IMR-90 (cell line): ENCODE data around the gene SNX25. TPM values are rescaled to one million over a fixed set of nuclear protein-coding genes. Genes with fewer than 3 reads are reported as not detected.
"Not testable (repeated sequence)": the region's sequence is repeated elsewhere in the genome, so short reads cannot be mapped to it uniquely, and the experiment has no call there.

ENCODE experiments used
- ATAC-seq: fragments of 200-7000 bp; cut with Tn5 transposase; 2 replicates; pipeline ENCODE4 v1.9.1; 2020; ENCODE audit warnings: low read depth, mild to moderate bottlenecking, moderate library complexity
- BruUV-seq: library from RNA; stranded (reverse); fragments of 400-500 nt; replicated peaks from 2 replicates; lab custom pipeline; 2021; lab: Mats Ljungman, UMichigan
- CTCF ChIA-PET: fragments of 300-600 bp; formaldehyde crosslinking; extraction: SDS; loops from one replicate; lab custom pipeline; 2021; ENCODE audit warnings: antibody characterized with exemption; lab: Yijun Ruan, JAX
- POLR2A ChIA-PET: fragments of 300-600 bp; sonication (Branson Sonifier 250); formaldehyde crosslinking; loops from one replicate; lab custom pipeline; 2022; ENCODE audit warnings: antibody characterized with exemption; ENCODE audit not compliant: unreplicated experiment; lab: Charles Lee
- DNase-seq: peaks from one replicate; pipeline ENCODE4 v3.0.0; 2013
- H2AFZ ChIP-seq: replicated peaks from 2 replicates; pipeline ENCODE3; 2013; ENCODE audit warnings: low read length, mild to moderate bottlenecking; ENCODE audit not compliant: poor library complexity
- H2AK5ac ChIP-seq: 2 replicates; pipeline ENCODE4 v1.6.1; 2013; ENCODE audit warnings: low read depth, low read length, inconsistent platforms
- H2AK9ac ChIP-seq: replicated peaks from 2 replicates; pipeline ENCODE3; 2013; ENCODE audit warnings: mild to moderate bottlenecking, low read depth, low read length, moderate library complexity; ENCODE audit not compliant: poor library complexity
- H2BK120ac ChIP-seq: 2 replicates; pipeline ENCODE4 v1.6.1; 2013; ENCODE audit warnings: low read depth, low read length, inconsistent platforms
- H2BK15ac ChIP-seq: 3 replicates; pipeline ENCODE4 v1.6.1; 2013; ENCODE audit warnings: low read depth, low read length, inconsistent platforms
- H2BK20ac ChIP-seq: 2 replicates; pipeline ENCODE4 v1.6.1; 2013; ENCODE audit warnings: low read depth, mild to moderate bottlenecking, inconsistent platforms, low read length, moderate library complexity
- H2BK5ac ChIP-seq: 2 replicates; pipeline ENCODE4 v1.6.1; 2013; ENCODE audit warnings: mild to moderate bottlenecking, low read depth, low read length, inconsistent platforms; ENCODE audit not compliant: poor library complexity, severe bottlenecking
- H3K14ac ChIP-seq: replicated peaks from 2 replicates; pipeline ENCODE4 v1.6.1; 2013; ENCODE audit warnings: low read depth, low read length, inconsistent platforms
- H3K18ac ChIP-seq: 2 replicates; pipeline ENCODE4 v1.6.1; 2013; ENCODE audit warnings: low read depth, low read length, control low read depth
- H3K23ac ChIP-seq: 2 replicates; pipeline ENCODE4 v1.6.1; 2013; ENCODE audit warnings: low read depth, low read length, inconsistent platforms
- H3K27ac ChIP-seq: 2 replicates; pipeline ENCODE4 v1.5.1; 2013; ENCODE audit warnings: mild to moderate bottlenecking, control low read depth, low read length; ENCODE audit not compliant: insufficient read depth
- H3K27me3 ChIP-seq: 2 replicates; pipeline ENCODE4 v1.6.1; 2013; ENCODE audit warnings: low read length; ENCODE audit not compliant: control insufficient read depth, insufficient read depth
- H3K36me3 ChIP-seq: 2 replicates; pipeline ENCODE4 v1.6.1; 2013; ENCODE audit warnings: low read length, mixed read lengths; ENCODE audit not compliant: control insufficient read depth, insufficient read depth
- H3K4ac ChIP-seq: 2 replicates; pipeline ENCODE4 v1.6.1; 2013; ENCODE audit warnings: low read depth, low read length, inconsistent platforms
- H3K4me1 ChIP-seq: 2 replicates; pipeline ENCODE4 v1.6.1; 2013; ENCODE audit warnings: low read length, mixed read lengths; ENCODE audit not compliant: control insufficient read depth, insufficient read depth
- H3K4me2 ChIP-seq: 2 replicates; pipeline ENCODE4 v1.6.1; 2013; ENCODE audit warnings: low read depth, mild to moderate bottlenecking, control low read depth, low read length, moderate library complexity
- H3K4me3 ChIP-seq: 2 replicates; pipeline ENCODE4 v1.5.1; 2013; ENCODE audit warnings: low read depth, mild to moderate bottlenecking, control low read depth, low read length, moderate library complexity; ENCODE audit not compliant: insufficient read depth
- H3K56ac ChIP-seq: 2 replicates; pipeline ENCODE4 v1.6.1; 2013; ENCODE audit warnings: low read length, inconsistent platforms; ENCODE audit not compliant: insufficient read depth; ENCODE audit errors: extremely low read depth
- H3K79me1 ChIP-seq, 2 experiments: 2 replicates each; pipeline ENCODE4 v1.6.1; 2013; ENCODE audit warnings: low read length in 2 of 2, inconsistent platforms in 1 of 2, low read depth in 1 of 2
- H3K9ac ChIP-seq: 2 replicates; pipeline ENCODE4 v1.6.1; 2013; ENCODE audit warnings: low read depth, low read length, control low read depth
- H3K9me1 ChIP-seq: 2 replicates; pipeline ENCODE4 v1.6.1; 2013; ENCODE audit warnings: low read length, inconsistent platforms; ENCODE audit not compliant: insufficient read depth
- H3K9me3 ChIP-seq: 2 replicates; pipeline ENCODE4 v1.6.1; 2013; ENCODE audit warnings: low read length; ENCODE audit not compliant: control insufficient read depth, insufficient read depth
- H4K20me1 ChIP-seq: 2 replicates; pipeline ENCODE4 v1.6.1; 2013; ENCODE audit warnings: low read length, inconsistent platforms; ENCODE audit not compliant: insufficient read depth
- H4K5ac ChIP-seq: 2 replicates; pipeline ENCODE4 v1.6.1; 2013; ENCODE audit warnings: mild to moderate bottlenecking, low read depth, low read length, control low read depth
- H4K8ac ChIP-seq, 2 experiments: 2 replicates each; pipeline ENCODE4 v1.6.1; 2013; ENCODE audit warnings: low read depth in 2 of 2, low read length in 2 of 2, control low read depth in 1 of 2, inconsistent platforms in 1 of 2
- H4K91ac ChIP-seq: 2 replicates; pipeline ENCODE4 v1.6.1; 2013; ENCODE audit warnings: low read depth, low read length, inconsistent platforms; ENCODE audit not compliant: insufficient read depth
- MXI1 ChIP-seq: IDR thresholded peaks from 2 replicates; pipeline ENCODE4 v1.6.1; 2012; ENCODE audit warnings: low read depth, mild to moderate bottlenecking, low read length, moderate library complexity, borderline replicate concordance
- RCOR1 ChIP-seq: IDR thresholded peaks from 2 replicates; pipeline ENCODE4 v1.6.1; 2012; ENCODE audit warnings: mild to moderate bottlenecking, low read length, improper control_type of control experiment; ENCODE audit not compliant: insufficient replicate concordance
- WGBS, 2 experiments: methylation state at CpG; one replicate each; pipeline versions ENCODE4 v1.1.5 to v1.1.7; 2013; ENCODE audit warnings: missing lambda C conversion rate in 2 of 2; ENCODE audit not compliant: insufficient read length in 1 of 2; ENCODE audit errors: extremely low coverage in 2 of 2; 5-methylcytosine and 5-hydroxymethylcytosine counted together
- dilution Hi-C: fragments of 300-500 bp; cut with HindIII; formaldehyde crosslinking; loops from one replicate; pipeline ENCODE4 v1.14.3; 2018; ENCODE audit warnings: low sequenced_read_pairs; ENCODE audit not compliant: unreplicated experiment
- in situ Hi-C: fragments of 300-500 bp; cut with MboI; formaldehyde crosslinking; loops from 3 replicates; pipeline ENCODE4 v1.14.3; 2019; ENCODE audit warnings: low sequenced_read_pairs, inconsistent platforms, mixed read lengths
- intact Hi-C: fragments of 100-400 bp; cut with micrococcal nuclease; formaldehyde crosslinking; loops from 2 replicates; pipeline ENCODE4 v1.10.0; 2022
- polyA plus RNA-seq, 3 experiments: library from polyadenylated mRNA; depleted of rRNA; stranded (reverse); fragments of >200 nt; gene quantifications; 2 replicates each; pipeline ENCODE4 v1.2.3, GENCODE V29; 2012; ENCODE audit warnings: low replicate concordance in 1 of 3
- total RNA-seq: library from RNA; depleted of rRNA; stranded (reverse); fragments of >200 nt; gene quantifications from 2 replicates; pipeline ENCODE4 v1.2.3, GENCODE V29; 2012

The SNX25 gene
- total and polyA plus RNA-seq, 2 of the 4 experiments (the other 2 are of a cell fraction) = 11.4 to 28.3 TPM

GRCh38 chr4:185238750-185239149, 29.4 kb downstream of the SNX25 start:
- peaks cover 8% of the 10 kb centered on the region for H3K4me1 ChIP-seq
- H3K36me3 ChIP-seq = no peaks in the 10 kb centered on the region
- no peak overlapping the region for H2AK5ac ChIP-seq
- 91% methylated on average over 4 of the region's 4 CpGs; no CpG with 5 or more reads in 1 of the 2 experiments for WGBS, 2 experiments
- POLR2A ChIA-PET = no interaction called here
- H4K91ac ChIP-seq = no peak overlapping the region
- no peak overlapping the region for H3K14ac ChIP-seq
- H3K18ac ChIP-seq = no peak overlapping the region
- no peak overlapping the region for H3K4me3 ChIP-seq
- CTCF ChIA-PET = no interaction called here
- no peak overlapping the region for H2BK120ac ChIP-seq
- no peak overlapping the region for H2AK9ac ChIP-seq
- peaks cover 6% of the 10 kb centered on the region; the same call in 1 of the 2 replicates for H3K9me1 ChIP-seq
- TF ChIP-seq MXI1 (no peak), RCOR1 (peak; percentile 2)
- H2AFZ ChIP-seq = no peak overlapping the region
- DNase-seq (peak; percentile 21), ATAC-seq (no peak)
- no peak overlapping the region for H2BK20ac ChIP-seq
- no peak overlapping the region for H3K27ac ChIP-seq
- intact Hi-C loops (loop anchor here (1.0 kb wide), 1 partner anchor 13 kb away; no protein-coding TSS in a partner anchor), in situ Hi-C loops (no loop called here), dilution Hi-C loops (no loop called here)
- no peak overlapping the region for H4K5ac ChIP-seq
- no peaks in the 10 kb centered on the region for H3K9me3 ChIP-seq
- peaks cover 3% of the 10 kb centered on the region; the same call in 1 of the 2 replicates for H4K20me1 ChIP-seq
- no peak overlapping the region for H3K23ac ChIP-seq
- H3K79me1 ChIP-seq = peaks cover 20 to 39% of the 10 kb centered on the region in 2 experiments
- H2BK5ac ChIP-seq = no peak overlapping the region
- no peak overlapping the region for H3K4ac ChIP-seq
- no peak overlapping the region for H3K9ac ChIP-seq
- H3K56ac ChIP-seq = no peak overlapping the region
- no peak overlapping the region; the same call in 1 of the 2 replicates for H3K4me2 ChIP-seq
- no peaks in the 10 kb centered on the region for H3K27me3 ChIP-seq
- H4K8ac ChIP-seq = no peak overlapping the region
- no TSS peak for BruUV-seq
- no peak overlapping the region; the same call in 2 of the 3 replicates for H2BK15ac ChIP-seq

GRCh38 chr4:185240486-185240885, 31.1 kb downstream of the SNX25 start:
- in situ Hi-C loops, DNase-seq, H2AK9ac ChIP-seq, H3K27me3 ChIP-seq, POLR2A ChIA-PET, H3K23ac ChIP-seq, H3K4me3 ChIP-seq, H2BK15ac ChIP-seq, H3K9me3 ChIP-seq, H4K20me1 ChIP-seq, H3K56ac ChIP-seq, H3K4me2 ChIP-seq, H3K9me1 ChIP-seq, dilution Hi-C loops, H2BK20ac ChIP-seq, BruUV-seq, H3K4ac ChIP-seq, H2AK5ac ChIP-seq, H4K8ac ChIP-seq, H4K5ac ChIP-seq, H3K18ac ChIP-seq, H3K14ac ChIP-seq, intact Hi-C loops, H2AFZ ChIP-seq, H3K9ac ChIP-seq, H3K36me3 ChIP-seq, H2BK120ac ChIP-seq, CTCF ChIA-PET, H4K91ac ChIP-seq, H2BK5ac ChIP-seq, H3K27ac ChIP-seq, ATAC-seq: not testable (repeated sequence)
- peaks cover 10% of the 10 kb centered on the region for H3K4me1 ChIP-seq
- peaks cover 16 to 36% of the 10 kb centered on the region in 2 experiments for H3K79me1 ChIP-seq
- no CpG with 5 or more reads among the region's 32 CpGs for WGBS, 2 experiments
